Iris pigment epithelial cell (primary cell): ENCODE results near the gene MYO1D.
"Not testable (repeated sequence)": the region's sequence is repeated elsewhere in the genome, so short reads cannot be mapped to it uniquely, and the experiment has no call there.

Experiments used
- DNase-seq: peaks from one replicate; pipeline ENCODE4 v3.0.0-alpha.2; 2011; ENCODE audit warnings: low read depth

The MYO1D gene

DNA sequence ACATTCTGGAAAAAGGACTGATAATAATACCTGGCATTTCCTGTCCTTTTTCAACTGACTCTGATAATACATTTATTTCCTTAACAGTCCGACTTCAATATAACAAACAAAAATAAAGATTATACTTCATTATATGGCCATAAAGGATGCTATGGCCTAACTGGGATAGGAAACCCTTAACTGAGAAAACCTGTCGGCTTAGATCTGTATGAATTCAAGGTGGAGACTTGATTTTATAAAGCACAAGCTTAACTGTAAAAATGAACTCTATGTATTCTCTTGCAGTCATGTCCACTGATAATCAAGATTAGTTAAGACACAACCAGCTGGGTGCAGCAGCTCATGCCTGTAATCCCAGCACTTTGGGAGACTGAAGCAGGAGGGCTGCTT, 102.2 kb downstream of the MYO1D start:
- DNase-seq, result no peak

DNA sequence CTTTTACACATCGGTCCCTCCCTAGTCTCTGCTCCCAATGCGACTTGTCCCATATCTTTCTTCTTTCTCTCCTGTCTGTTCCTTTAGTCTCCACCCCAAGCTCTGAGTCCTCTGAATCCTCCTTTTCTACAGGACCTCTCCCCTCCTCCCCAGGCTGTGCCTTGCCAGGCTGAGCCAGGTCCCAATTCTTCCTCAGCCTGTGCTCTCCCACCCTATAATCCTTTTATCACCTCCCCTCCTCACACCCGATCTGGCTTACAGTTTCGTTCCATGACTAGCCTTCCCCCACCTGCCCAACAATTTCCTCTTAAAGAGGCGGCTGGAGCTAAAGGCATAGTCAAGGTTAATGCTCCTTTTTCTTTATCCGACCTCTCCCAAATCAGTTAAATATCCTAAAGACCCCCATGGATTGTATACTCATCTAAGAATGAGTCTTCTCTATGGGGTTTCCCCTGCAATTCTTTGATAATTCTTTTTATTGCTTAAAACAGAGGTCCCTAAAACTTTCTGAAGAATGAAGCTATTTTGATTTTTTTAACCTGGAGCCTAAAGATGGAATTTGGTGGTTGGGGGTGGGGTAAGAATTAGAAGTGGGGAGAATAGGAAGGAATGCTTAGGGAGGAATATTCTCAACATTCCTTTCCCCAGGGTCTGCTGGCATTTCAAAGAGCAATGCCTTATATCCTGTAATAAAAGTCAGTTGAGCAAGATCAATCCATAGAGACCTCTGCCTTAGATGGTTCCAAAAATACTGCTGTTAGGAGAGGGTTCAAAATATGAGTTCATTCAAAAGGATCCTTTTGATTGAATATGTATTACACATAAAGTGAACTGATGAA, 102.8 kb downstream of the MYO1D start:
- DNase-seq, result no peak

DNA sequence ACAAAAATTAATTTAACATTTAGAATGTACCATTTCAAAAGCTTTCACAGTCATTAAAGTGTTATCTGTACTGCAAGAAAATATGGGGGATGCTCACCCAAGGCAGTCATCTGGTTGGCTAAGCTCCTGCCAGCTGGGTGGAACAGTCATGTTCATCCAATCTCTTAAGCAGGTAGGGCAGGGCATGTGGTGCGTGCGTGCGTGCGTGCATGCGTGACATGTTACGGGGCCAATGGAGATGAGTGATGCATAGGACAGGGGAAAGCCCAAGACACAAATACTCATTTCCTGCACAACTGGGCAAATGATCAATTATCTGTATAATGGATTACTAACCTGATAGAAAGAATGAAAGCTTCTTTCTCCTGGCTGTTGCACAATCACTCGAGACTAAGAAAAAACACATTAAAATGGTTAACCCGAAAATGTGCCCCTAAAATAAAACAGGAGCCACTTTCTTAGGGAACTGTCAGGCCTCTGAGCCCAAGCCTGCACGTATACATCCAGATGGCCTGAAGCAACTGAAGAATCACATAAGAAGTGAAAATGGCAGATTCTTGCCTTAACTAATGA, 104.4 kb downstream of the MYO1D start:
- no peak for DNase-seq

DNA sequence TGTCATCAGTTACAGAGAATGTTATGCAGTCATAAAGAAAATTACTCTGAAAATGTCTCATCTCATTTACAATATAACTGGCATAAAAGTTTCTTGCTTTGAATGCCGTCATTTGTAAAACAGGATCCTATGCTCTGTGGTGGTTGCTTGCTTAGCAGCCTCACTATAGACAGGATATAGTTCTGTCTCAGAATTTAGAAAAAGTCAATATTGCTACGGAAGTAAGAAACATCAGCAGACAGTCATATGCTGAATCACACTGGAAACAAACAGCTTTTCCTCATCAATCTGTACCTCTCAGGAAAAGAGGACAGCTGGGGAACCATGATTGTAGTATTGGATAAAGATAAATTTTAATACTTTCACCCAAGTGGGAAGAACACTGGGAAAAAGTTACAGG, 105.5 kb downstream of the MYO1D start:
- peak; percentile 21 for DNase-seq

DNA sequence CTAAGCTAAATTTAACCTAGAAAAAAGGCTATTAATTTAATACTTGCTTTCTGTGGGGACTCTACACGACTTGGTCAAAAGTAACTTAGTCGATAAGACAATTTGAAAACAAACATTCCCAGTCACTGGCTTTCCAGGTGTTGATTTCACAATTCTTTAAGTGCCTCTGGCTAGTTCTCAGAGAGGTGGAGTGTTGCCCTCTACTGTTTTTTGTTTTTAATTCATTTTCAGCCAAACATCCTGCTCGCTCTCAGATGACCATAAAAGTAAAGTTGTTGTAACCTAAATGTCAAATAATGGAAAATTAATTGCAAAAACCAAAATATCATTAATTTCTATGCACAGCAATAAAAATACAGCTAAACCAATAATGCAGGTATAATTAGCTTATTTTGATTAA, 107.1 kb downstream of the MYO1D start:
- no peak for DNase-seq

DNA sequence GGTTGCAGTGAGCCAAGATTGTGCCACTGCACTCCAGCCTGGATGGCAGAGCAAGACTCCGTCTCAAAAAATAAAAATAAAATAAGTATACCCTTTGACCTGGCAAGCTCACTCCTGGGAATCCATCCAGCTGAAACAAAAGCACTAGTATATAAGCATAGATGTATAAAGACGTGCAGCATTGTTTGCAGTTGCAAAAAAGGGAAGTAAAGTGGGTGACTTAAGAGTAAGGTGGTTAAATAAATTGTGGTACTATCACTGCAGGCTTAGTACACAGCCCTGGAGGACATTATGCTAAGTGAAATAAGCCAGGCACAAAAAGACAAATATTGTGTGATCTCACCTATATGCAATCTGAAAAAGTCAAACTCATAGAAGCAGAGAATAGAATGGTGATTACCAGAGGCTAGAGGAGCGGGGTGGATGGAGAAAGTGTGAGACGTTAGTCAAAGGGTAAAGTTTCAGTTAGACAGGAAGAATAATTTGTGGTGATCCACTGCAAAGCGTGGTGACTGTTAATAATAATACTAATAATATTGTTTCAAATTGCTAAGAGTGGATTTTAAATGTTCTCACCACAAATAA, 113.0 kb downstream of the MYO1D start:
- no peak for DNase-seq

DNA sequence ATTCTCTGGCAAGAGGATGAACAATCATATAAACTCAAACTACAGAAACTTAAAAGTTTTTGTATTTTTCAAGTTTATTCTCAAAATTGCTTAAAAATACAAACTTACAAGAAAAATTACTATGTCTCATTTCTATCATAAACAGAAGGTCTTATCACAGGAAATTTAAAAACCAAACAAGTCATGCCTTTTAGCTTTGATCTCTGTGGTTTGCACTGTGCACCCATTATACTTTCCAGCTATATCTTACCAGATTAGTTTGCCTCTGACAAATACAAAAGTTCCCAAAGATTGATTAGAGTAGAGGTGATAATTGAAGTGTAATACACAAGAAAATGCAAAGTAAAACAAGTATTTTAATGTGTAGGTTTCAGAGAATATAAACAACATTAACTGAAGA, 117.4 kb downstream of the MYO1D start:
- DNase-seq, result no peak

DNA sequence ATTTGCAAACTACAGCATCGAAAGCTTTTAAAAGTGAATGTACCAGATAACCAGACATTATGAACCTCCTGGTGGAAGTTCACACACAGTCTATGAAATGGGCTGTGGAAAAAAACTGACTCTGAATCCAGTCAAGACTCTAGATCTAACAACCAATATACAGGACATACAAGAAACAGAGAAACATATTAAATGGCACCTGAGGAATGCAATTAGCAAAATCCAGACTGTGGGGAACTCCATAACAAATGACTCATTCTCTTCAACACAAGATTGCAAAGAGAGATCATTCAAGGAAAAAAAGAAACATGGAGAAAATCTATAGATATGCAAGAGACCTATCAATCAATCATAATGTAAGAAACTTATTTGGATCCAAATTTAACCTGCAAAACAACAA, 119.0 kb downstream of the MYO1D start:
- DNase-seq, result peak; percentile 42

DNA sequence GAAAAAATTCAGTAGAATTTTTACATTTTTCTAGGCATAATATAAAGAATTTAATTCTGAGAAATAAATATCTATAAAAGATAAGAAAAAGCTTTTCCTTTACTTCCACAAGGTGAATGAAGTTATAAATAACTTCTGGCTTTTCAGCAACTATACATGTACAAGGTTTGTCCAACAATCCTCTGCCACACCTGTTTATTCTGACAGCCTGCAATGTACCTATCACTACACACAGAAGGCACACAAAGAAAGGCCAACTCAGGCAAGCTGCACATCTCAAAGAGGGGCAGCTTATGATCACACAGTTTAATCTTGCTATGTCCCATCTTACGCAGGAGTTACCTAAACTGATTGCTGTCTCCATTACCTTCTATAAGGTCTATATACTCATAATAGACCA, 120.2 kb downstream of the MYO1D start:
- no peak for DNase-seq

DNA sequence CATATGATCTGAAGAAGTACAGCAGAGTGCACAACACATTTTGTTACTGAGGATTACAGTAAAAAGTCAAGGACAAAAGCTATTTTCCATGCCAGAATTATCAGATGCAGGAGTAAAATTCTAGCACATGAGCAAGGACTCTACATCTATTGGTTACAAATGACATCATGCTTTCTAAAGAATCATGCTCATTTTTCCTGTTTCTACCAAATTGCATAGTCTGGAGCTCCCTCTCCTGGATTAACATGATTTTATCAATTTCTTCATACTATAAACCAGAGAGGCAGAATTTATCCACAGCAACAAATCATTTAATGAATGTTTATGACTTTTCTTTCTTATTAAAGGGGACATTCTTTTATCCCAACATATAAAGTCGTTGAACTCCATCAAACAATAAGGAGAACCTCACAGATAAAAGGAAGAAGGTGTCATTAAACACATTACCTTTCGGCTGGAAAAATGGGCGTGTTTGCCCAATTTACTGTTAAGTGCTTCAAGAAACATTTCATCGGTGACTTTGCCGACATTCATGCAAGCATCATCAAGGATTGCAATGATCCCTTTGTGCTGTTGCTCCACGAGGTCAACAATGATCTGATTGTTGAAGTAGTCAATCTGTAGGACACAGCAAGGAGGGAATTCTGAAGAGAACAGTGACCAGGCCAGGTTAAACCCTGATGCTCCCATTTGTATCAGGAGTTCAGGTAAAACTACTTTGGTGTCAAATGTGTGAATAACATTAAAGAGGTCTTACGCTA, 121.7 kb downstream of the MYO1D start:
- DNase-seq, result peak; percentile 82

DNA sequence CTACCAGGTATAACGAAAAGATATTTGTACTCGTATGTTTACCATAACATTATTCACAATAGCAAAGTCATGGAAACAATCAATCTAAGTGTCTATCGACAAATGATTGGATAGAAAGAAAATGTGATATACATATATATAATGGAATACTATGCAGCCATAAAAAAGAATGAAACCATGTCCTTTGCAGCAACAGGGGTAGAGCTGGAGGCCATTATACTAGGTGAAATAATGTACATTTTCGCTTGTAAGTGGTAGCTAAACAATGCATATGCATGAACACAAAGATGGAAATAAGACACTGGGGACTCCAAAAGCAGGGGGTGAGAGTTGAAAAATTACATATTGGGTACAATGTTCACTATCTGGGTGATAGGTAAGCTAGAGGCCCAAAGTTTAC, 124.0 kb downstream of the MYO1D start:
- DNase-seq, result no peak

DNA sequence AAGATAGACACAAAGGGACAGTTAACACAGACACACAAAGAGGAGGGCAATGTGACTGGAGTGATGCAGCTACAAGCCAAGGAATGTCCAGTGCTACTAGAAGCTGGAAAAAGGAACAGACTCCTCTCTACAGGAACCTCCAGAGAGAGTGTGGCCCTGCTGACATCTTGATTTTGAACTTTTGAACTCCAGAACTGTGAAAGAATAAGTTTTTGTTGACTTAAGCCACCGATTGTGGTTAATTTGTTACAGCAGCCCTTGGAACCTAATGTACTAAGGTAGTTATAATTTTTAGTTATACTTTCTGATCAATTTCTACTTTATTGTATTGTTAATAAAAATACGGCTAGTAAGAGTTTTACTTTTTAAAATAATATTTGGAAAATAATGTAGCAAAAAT, 129.1 kb downstream of the MYO1D start:
- DNase-seq, result peak; percentile 7

DNA sequence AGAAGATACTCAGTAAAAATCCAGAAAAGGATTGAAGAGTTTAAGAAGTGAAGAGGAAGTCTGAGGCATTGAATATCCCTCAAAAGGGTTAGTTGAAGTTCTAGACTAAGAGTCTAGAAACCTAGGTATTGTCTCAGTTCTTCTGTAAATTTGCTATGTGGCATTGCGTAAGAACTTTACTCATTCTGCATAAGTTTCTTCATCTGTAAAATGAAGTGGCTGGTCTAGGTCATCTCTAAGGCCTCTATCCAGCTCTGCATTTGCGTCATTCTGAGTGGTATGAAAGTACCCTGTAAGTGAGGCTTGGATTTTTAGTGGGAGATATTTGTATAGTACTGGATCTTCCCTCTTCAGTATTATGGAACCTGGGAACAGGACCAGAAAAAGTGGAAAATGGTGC, 130.2 kb downstream of the MYO1D start:
- peak; percentile 87 for DNase-seq

DNA sequence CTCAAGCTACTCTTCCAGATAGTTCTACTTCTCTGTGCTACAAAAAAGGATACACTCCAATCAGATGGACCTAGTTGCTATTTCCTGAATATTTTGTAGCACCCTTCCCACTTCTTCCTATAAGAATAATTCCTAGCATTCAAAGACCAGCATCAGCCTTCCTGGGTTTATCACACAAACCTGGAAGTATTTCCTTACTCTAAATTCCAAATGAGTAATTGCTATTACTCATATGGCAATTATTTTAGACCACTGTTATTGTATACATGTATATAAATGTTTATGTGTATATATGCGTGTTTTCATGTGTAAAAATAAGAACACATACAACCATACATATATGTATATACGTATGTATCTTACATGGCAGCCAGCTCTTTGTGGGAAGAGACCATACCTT, 130.6 kb downstream of the MYO1D start:
- DNase-seq, result peak; percentile 5

DNA sequence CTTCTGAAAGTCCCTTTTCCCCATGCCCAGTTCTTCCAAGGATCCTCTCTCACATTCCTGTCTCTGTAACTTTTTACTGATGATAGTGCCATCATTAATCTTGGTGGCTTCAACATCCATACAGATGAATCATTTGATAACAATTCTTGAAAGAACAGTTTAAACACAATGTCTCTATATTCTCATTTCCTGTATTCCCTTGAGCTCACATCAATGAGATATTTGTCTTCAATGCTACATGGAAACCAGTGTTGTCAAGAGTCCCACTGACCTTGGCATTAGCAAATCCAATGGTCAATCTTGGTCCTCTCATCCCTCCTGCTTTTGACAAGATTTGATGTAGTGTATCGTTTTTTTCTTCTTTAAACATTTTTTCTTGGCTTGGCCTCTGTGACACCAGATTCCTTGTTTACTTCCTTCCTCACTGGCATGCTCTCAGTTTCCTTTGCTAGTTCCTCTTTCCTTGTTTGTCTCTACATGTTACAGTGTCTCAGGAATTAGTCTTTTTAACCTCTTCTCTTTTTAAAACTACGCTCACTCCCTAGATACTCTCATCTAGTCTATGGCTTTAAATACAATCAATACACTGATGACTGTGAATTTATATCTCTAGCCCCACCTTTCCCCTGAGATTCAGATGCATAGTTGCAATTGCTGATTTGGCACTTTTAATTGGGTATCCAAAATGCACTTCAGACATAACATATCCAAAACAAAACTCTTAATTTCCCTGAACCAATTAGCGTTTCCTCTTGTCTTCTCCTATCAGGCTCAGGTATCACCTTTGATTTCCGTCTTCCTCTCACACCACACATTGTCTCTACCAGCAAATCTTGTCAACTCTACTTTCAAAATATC, 134.0 kb downstream of the MYO1D start:
- no peak for DNase-seq

DNA sequence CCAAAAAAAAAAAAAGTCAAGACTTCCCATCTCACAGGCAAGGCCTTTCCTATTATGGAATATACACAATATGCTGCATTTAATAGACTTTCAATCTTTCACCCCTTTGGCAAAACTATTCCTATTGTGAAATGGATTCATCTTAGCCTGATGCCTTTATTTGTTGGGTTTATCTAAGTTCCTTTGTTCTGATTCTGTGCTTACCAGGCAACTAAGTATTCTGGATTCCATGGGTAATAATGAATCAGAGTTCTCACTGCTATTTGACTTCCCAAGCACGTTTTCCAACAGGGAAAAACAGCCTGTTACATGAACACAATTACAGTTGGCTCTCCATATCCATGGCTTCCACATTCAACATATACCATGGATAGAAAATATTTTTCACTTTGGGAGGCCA, 135.5 kb downstream of the MYO1D start:
- DNase-seq, result no peak

DNA sequence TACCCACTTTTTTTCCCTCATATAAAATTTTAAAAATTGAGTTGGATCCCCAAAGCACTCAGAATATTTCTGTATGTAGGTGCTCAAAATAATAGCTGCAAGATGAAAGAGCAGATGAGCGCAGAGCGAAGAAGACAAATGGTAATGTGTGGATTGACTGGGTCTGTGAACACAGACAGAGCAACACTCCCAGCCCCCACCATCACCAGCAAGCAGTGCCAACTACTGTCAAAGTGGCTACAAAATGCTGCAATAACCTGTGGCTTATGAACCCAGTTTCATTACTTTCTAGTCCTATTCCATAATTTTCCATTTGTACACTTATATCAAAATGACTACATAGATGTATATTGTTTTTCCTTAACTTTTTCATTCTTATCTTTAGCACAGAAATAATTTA, 137.2 kb downstream of the MYO1D start:
- DNase-seq, result no peak

DNA sequence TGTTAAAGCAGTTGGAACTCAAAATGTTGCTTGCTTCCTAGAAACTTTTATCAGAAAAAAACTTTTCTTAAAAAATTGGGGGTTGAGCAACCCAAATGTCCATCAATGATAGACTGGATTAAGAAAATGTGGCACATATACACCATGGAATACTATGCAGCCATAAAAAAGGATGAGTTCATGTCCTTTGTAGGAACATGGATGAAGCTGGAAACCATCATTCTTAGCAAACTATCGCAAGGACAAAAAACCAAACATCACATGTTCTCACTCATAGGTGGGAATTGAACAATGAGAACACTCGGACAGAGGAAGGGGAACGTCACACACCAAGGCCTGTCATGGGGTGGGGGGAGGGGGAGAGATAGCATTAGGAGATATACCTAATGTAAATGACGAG, 137.8 kb downstream of the MYO1D start:
- DNase-seq, result not testable (repeated sequence)

DNA sequence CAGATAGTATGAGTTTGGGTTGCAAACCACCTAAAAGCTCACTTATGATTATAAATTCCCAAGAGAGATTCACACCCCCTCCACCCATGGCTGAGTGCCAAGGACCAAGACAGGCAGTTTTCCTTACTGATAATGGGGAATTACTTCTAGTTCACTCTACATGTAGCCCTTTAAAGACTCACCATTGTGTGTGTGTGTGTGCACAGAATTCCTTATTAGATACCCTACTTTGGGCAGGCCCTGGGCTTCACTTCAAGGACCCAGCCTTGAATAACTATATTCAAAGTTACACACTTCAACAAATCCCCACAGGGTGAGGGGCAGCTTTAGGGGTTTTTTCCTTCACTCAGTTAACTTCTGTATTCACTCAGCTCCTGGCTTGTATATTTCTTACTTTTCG, 143.5 kb downstream of the MYO1D start:
- DNase-seq, result no peak

DNA sequence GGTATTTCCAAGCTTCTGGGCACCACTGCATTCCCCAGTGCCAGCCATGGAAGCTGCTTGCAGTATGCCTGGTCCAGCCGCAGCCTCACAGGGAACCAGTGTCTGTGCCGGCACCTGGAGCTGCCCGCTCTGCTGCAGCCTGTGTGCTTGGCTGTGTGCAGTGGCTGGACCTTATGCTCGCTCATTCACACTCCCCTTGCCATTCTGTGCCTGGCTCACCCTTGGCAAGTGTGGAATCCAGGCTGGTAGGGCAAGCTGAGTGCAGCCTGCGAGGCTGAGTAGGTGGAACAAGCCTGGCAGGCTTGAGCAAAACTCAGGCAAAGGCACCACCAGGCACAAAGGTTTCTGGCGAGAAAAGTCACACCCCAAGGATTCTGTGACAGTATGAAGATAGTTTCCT, 144.0 kb downstream of the MYO1D start:
- DNase-seq, result no peak

DNA sequence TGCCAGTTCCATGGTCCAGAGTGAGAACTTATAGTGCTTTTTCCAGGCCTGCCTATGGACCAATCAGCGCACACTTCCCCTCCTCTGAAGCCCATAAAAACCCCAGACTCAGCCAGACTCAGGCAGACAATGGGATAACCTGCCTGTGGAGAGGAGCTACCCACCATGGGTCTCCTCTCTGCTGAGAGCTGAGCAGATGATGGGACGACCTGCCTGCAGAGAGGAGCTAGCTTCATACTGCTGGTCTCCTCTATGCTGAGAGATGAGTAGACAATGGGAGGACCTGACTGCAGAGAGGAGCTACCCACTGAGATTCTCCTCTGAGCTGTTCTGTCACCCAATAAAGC, 144.7 kb downstream of the MYO1D start:
- no peak for DNase-seq
